CD4-positive, alpha-beta T cell (primary cell): Measurements from ENCODE around the gene CTTN. TPM values are rescaled to one million over a fixed set of nuclear protein-coding genes. Genes with fewer than 3 reads are reported as not detected.

Experiments
- ATAC-seq: fragments of 200-7000 bp; cut with Tn5 transposase; one replicate; pipeline ENCODE4 v1.10.0; 2022; ENCODE audit warnings: mild to moderate bottlenecking; ENCODE audit not compliant: poor library complexity
- CTCF ChIA-PET: fragments of 350-600 bp; sonication (Branson Sonifier 250); formaldehyde crosslinking; loops from one replicate; lab custom pipeline; 2021; ENCODE audit warnings: antibody characterized with exemption, inconsistent platforms; lab: Charles Lee
- POLR2A ChIA-PET: fragments of 350-600 bp; sonication (Branson Sonifier 250); formaldehyde crosslinking; loops from one replicate; lab custom pipeline; 2021; ENCODE audit warnings: antibody characterized with exemption, inconsistent platforms; lab: Charles Lee
- DNase-seq, 14 experiments: peaks; one replicate each; pipeline ENCODE4 v3.0.0-alpha.2; 2013 to 2020; ENCODE audit warnings: mixed read lengths in 2 of 14
- H3K27ac ChIP-seq, 2 donors: one replicate each; pipeline versions ENCODE4 v1.5.1 to v1.7.0; 2013; ENCODE audit warnings: low read length in 2 of 2, low read depth in 1 of 2, mild to moderate bottlenecking in 1 of 2
- H3K27me3 ChIP-seq, 2 experiments: 1 replicate in 1 of 2; 2 replicates in 1 of 2; pipeline versions ENCODE4 v1.6.1 to v1.7.0; 2013; ENCODE audit warnings: low read length in 2 of 2, control low read depth in 1 of 2, mild to moderate bottlenecking in 1 of 2, moderate library complexity in 1 of 2; ENCODE audit not compliant: insufficient read depth in 2 of 2, control insufficient read depth in 1 of 2
- H3K36me3 ChIP-seq: one replicate; pipeline ENCODE4 v1.6.1; 2013; ENCODE audit warnings: low read length, control low read depth; ENCODE audit not compliant: insufficient read depth
- H3K4me1 ChIP-seq: one replicate; pipeline ENCODE4 v1.6.1; 2013; ENCODE audit warnings: low read length, control low read depth; ENCODE audit not compliant: insufficient read depth
- H3K4me3 ChIP-seq: one replicate; pipeline ENCODE4 v1.5.1; 2013; ENCODE audit warnings: mild to moderate bottlenecking, low read length, moderate library complexity
- H3K9me3 ChIP-seq, 2 experiments: 1 replicate in 1 of 2; 2 replicates in 1 of 2; pipeline versions ENCODE4 v1.6.1 to v1.7.0; 2013; ENCODE audit warnings: low read length in 2 of 2, mild to moderate bottlenecking in 2 of 2, control low read depth in 1 of 2, moderate library complexity in 1 of 2; ENCODE audit not compliant: control insufficient read depth in 1 of 2, insufficient read depth in 1 of 2
- H3K27ac Mint-ChIP-seq: one replicate; pipeline ENCODE4 v1.8.0; 2020; ENCODE audit warnings: mixed read lengths
- H3K27me3 Mint-ChIP-seq: one replicate; pipeline ENCODE4 v1.8.0; 2021; ENCODE audit warnings: mixed read lengths
- H3K36me3 Mint-ChIP-seq: one replicate; pipeline ENCODE4 v1.8.0; 2021; ENCODE audit warnings: low read depth, mixed read lengths
- H3K4me1 Mint-ChIP-seq: one replicate; pipeline ENCODE4 v1.8.0; 2021; ENCODE audit warnings: low read depth, mixed read lengths
- H3K4me3 Mint-ChIP-seq: one replicate; pipeline ENCODE4 v1.8.0; 2020; ENCODE audit warnings: mild to moderate bottlenecking, mixed read lengths
- H3K9me3 Mint-ChIP-seq: one replicate; pipeline ENCODE4 v1.8.0; 2020; ENCODE audit warnings: mixed read lengths
- intact Hi-C, 2 experiments: fragments of 100-400 bp; cut with DNase I in 1 of 2; cut with micrococcal nuclease in 1 of 2; formaldehyde crosslinking; loops; one replicate each; pipeline versions ENCODE4 v1.15.1 to v1.9.0; 2023 to 2025; cut with DNase I, micrococcal nuclease
- total RNA-seq, 174 experiments: library from RNA in 2 of 174; stranded (reverse) in 2 of 174; gene quantifications; one replicate each; pipeline ENCODE4 v1.2.3 and lab custom pipeline; 2021 to 2026
- TF ChIP-seq, protein P1 (sequence below): fragments of 200-600 bp; IDR thresholded peaks from one replicate; pipeline ENCODE4 v1.8.0; 2022; ENCODE audit warnings: antibody characterized with exemption, mild to moderate bottlenecking

The CTTN gene
- total RNA-seq, 2 experiments from 2014 or later: 0.45 to 0.80 TPM

DNA sequence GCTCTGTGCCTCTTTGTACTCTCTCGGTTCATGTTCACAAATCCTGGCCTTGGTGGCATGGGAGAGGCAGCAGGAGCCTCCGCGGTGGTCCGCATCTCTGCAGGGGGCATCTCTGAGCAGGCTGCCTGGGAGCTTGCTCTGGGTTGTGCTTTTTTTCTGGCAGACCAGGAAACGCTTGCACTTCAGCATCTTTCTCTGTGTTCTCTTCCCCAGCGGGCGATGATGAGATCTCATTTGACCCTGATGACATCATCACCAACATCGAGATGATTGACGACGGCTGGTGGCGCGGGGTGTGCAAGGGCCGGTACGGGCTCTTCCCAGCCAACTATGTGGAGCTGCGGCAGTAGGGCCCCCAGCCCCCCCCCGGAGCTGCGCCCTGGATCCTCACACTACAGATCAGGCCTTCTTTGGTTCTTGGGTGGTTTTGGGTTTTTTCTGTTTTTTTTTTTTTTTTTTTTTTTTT lies 36.5 kb downstream of the CTTN start:
- Histone ChIP-seq H3K27me3 (peaks cover 0 to 2% of the 10 kb centered on the region in 2 experiments), H3K36me3 (no peaks in the 10 kb centered on the region), H3K27ac (no peak overlapping the region), H3K9me3 (no peaks in the 10 kb centered on the region), H3K4me1 (no peaks in the 10 kb centered on the region), H3K4me3 (no peak overlapping the region)
- H3K9me3 Mint-ChIP-seq: no peaks in the 10 kb centered on the region
- CTCF ChIA-PET: no interaction called here
- POLR2A ChIA-PET: no interaction called here
- no peaks in the 10 kb centered on the region for H3K36me3 Mint-ChIP-seq
- no peak for DNase-seq
- no peak overlapping the region for H3K4me3 Mint-ChIP-seq
- peaks cover 5% of the 10 kb centered on the region for H3K27me3 Mint-ChIP-seq
- H3K4me1 Mint-ChIP-seq: no peaks in the 10 kb centered on the region
- intact Hi-C loops: no loop called here
- no peak for ATAC-seq
- H3K27ac Mint-ChIP-seq: no peak overlapping the region
- TF ChIP-seq, protein P1, sequence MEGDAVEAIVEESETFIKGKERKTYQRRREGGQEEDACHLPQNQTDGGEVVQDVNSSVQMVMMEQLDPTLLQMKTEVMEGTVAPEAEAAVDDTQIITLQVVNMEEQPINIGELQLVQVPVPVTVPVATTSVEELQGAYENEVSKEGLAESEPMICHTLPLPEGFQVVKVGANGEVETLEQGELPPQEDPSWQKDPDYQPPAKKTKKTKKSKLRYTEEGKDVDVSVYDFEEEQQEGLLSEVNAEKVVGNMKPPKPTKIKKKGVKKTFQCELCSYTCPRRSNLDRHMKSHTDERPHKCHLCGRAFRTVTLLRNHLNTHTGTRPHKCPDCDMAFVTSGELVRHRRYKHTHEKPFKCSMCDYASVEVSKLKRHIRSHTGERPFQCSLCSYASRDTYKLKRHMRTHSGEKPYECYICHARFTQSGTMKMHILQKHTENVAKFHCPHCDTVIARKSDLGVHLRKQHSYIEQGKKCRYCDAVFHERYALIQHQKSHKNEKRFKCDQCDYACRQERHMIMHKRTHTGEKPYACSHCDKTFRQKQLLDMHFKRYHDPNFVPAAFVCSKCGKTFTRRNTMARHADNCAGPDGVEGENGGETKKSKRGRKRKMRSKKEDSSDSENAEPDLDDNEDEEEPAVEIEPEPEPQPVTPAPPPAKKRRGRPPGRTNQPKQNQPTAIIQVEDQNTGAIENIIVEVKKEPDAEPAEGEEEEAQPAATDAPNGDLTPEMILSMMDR: no peak

DNA sequence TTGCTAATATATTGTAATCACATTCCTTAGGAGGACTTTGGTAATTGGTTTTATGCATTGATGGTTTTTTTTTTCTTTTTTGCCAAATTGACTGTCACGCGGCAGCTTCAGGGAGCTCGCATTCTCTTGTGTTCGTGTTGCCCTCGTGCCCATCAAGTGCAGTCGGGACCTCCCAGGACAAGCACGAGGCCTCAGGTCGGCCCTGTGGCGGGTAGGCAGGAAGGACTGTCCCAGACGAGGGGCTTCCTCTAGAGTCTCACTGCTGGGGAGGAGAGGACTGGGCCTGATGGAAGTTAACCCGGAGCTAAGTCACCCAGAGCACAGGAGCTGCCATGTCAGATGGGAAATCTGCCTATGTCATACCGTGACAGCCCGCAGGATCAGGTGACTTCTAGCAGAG lies 37.0 kb downstream of the CTTN start:
- H3K4me3 Mint-ChIP-seq: no peak overlapping the region
- CTCF ChIA-PET: no interaction called here
- H3K36me3 Mint-ChIP-seq: no peaks in the 10 kb centered on the region
- Histone ChIP-seq H3K4me3 (no peak overlapping the region), H3K9me3 (no peaks in the 10 kb centered on the region), H3K27me3 (peaks cover 0 to 2% of the 10 kb centered on the region in 2 experiments), H3K4me1 (no peaks in the 10 kb centered on the region), H3K36me3 (no peaks in the 10 kb centered on the region), H3K27ac (no peak overlapping the region)
- ATAC-seq: no peak
- TF ChIP-seq, protein P1: no peak
- no peaks in the 10 kb centered on the region for H3K4me1 Mint-ChIP-seq
- intact Hi-C loops: no loop called here
- no peak for DNase-seq
- H3K27ac Mint-ChIP-seq: no peak overlapping the region
- POLR2A ChIA-PET: no interaction called here
- H3K27me3 Mint-ChIP-seq: peaks cover 5% of the 10 kb centered on the region
- H3K9me3 Mint-ChIP-seq: no peaks in the 10 kb centered on the region

DNA sequence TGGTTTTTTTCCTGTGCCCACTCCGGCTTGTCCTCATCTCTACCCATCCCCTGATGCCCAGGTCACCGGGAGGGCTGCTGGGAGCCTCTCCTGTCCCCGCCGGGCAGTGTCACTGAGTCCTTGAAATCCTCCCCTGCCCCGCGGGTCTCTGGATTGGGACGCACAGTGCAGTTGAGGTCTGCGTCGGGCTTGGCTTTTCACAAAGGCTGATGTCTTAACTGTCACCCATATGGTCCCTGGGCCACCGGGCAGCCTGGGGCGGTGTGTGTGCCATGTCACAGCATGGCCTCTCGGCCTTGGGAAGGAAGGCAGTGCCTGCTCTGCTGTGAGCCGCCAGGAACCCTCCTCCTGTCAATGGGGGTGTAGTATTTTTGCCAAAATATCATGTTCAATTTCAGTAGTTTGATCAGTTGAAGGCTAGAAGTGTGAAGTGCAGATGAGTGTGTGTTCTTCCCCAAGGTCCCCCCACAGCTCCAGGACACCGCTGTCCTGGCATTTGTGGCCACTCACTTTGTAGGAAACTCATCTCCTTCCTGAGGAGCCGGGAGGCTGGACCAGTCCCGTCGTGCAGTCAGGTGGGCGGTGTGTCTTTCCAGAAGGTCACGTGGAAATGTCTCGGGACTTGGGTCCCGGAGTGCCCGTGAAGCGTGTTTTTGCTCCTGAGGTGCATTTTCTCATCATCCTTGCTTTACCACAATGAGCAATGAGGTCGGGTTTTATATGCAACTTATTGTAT lies 37.6 kb downstream of the CTTN start:
- Histone ChIP-seq H3K36me3 (no peaks in the 10 kb centered on the region), H3K4me3 (no peak overlapping the region), H3K4me1 (no peaks in the 10 kb centered on the region), H3K27me3 (peaks cover 0 to 2% of the 10 kb centered on the region in 2 experiments), H3K27ac (no peak overlapping the region), H3K9me3 (no peaks in the 10 kb centered on the region)
- peaks cover 5% of the 10 kb centered on the region for H3K27me3 Mint-ChIP-seq
- no peaks in the 10 kb centered on the region for H3K36me3 Mint-ChIP-seq
- no peak overlapping the region for H3K4me3 Mint-ChIP-seq
- intact Hi-C loops: no loop called here
- H3K27ac Mint-ChIP-seq: no peak overlapping the region
- POLR2A ChIA-PET: no interaction called here
- TF ChIP-seq, protein P1: no peak
- no peaks in the 10 kb centered on the region for H3K4me1 Mint-ChIP-seq
- no peak for DNase-seq
- ATAC-seq: no peak
- CTCF ChIA-PET: no interaction called here
- no peaks in the 10 kb centered on the region for H3K9me3 Mint-ChIP-seq
